CD4-positive, CD25-positive, alpha-beta regulatory T cell (primary cell): ENCODE measurements around the gene ACTRT2. TPM values are rescaled to one million over a fixed set of nuclear protein-coding genes. Genes with fewer than 3 reads are reported as not detected.

Experiments
- ATAC-seq, 2 donors: fragments of 150-1000 bp; cut with Tn5 transposase; one replicate each; pipeline ENCODE4 v1.10.0; 2021; ENCODE audit warnings: low read depth in 2 of 2, moderate number of reproducible peaks in 2 of 2, moderate library complexity in 1 of 2
- DNase-seq, 3 donors: peaks; one replicate each; pipeline versions ENCODE4 v3.0.0 to v3.0.0-alpha.2; 2012 to 2022; ENCODE audit warnings: mixed read lengths in 1 of 3
- H3K27ac ChIP-seq: one replicate; pipeline ENCODE4 v1.7.0; 2013; ENCODE audit warnings: mild to moderate bottlenecking, low read length; ENCODE audit not compliant: insufficient read depth, poor library complexity, severe bottlenecking
- H3K27me3 ChIP-seq: one replicate; pipeline ENCODE4 v1.7.0; 2013; ENCODE audit warnings: low read length; ENCODE audit not compliant: control insufficient read depth, insufficient read depth
- H3K36me3 ChIP-seq: one replicate; pipeline ENCODE4 v1.7.0; 2013; ENCODE audit warnings: mild to moderate bottlenecking, low read length, moderate library complexity; ENCODE audit not compliant: control insufficient read depth, insufficient read depth
- H3K4me1 ChIP-seq: 2 replicates; pipeline ENCODE4 v1.7.0; 2013; ENCODE audit warnings: mild to moderate bottlenecking, low read length; ENCODE audit not compliant: insufficient read depth, control insufficient read depth, poor library complexity, severe bottlenecking
- H3K4me3 ChIP-seq: one replicate; pipeline ENCODE4 v1.7.0; 2013; ENCODE audit warnings: low read depth, mild to moderate bottlenecking, low read length, moderate library complexity
- H3K9me3 ChIP-seq, 2 experiments: 1 replicate in 1 of 2; 2 replicates in 1 of 2; pipeline ENCODE4 v1.7.0; 2013; ENCODE audit warnings: low read length in 2 of 2, mild to moderate bottlenecking in 1 of 2, moderate library complexity in 1 of 2; ENCODE audit not compliant: control insufficient read depth in 2 of 2
- H3K27ac Mint-ChIP-seq, 3 donors: one replicate each; pipeline ENCODE4 v1.8.0; 2020 to 2022; ENCODE audit warnings: mild to moderate bottlenecking in 3 of 3, mixed read lengths in 3 of 3, moderate library complexity in 2 of 3
- H3K27me3 Mint-ChIP-seq: one replicate; pipeline ENCODE4 v1.8.0; 2022; ENCODE audit warnings: mild to moderate bottlenecking, mixed read lengths
- H3K36me3 Mint-ChIP-seq: one replicate; pipeline ENCODE4 v1.8.0; 2020; ENCODE audit warnings: mixed read lengths
- H3K4me1 Mint-ChIP-seq, 4 donors: one replicate each; pipeline ENCODE4 v1.8.0; 2020 to 2022; ENCODE audit warnings: mixed read lengths in 4 of 4, mild to moderate bottlenecking in 1 of 4
- H3K4me3 Mint-ChIP-seq, 4 donors: one replicate each; pipeline ENCODE4 v1.8.0; 2020 to 2022; ENCODE audit warnings: mild to moderate bottlenecking in 4 of 4, mixed read lengths in 4 of 4, moderate library complexity in 3 of 4
- H3K9me3 Mint-ChIP-seq, 7 donors: one replicate each; pipeline ENCODE4 v1.8.0; 2020 to 2022; ENCODE audit warnings: mixed read lengths in 7 of 7, mild to moderate bottlenecking in 3 of 7, moderate library complexity in 2 of 7
- polyA plus RNA-seq, 4 donors: library from polyadenylated mRNA; unstranded; fragments of 300-500 nt; fragmentation: Illumina TruSeq; gene quantifications; one replicate each; pipeline ENCODE4 v1.2.3, GENCODE V29; 2021
- total RNA-seq: library from RNA; stranded (reverse); gene quantifications from one replicate; pipeline ENCODE4 v1.2.3, GENCODE V29; 2022

ACTRT2 gene
- total and polyA plus RNA-seq, 5 donors from 2014 or later: not detected

DNA sequence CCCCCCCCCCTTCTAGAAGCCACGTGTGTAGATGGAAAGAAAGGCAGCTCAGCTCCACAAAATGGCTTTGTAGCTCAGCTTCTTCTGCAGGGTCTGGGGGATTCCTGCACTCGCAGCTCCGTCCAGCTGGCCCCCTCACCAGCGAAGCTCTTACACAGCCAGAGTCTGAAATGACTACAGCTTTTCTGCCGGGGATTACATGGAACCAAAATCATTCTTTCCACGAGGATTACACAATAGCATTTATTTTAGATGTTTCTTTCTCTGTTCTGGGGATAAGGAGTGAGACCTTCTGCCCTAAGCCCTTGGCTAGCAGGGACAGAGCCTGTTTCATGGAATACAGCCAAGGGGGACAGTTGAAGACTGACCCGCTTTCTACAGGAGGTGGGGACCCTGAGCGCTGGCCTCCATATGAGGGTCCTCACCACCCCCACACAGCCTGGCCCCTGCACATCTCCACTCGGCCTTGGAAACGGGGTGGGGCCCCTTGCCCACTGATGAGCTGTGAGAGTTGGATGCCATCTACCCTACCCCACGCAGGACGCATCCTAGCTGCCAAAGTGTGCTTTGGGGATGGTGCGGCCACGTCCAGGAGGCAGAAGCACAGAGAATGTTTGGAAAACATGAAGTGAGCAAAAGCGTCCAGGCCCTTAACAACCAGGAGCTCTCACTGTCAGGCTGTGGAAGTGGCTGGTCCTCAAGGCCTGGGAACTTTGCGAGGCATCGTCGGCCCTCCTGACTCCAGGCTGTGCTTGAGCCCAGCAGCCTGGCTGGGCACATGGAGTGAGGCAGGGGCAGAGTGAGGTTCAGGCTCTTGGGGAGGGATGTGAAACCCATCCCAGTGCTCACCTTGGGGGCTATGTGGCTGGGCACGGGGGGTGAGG, 14.5 kb downstream of the ACTRT2 start:
- no peak overlapping the region for H3K27ac Mint-ChIP-seq
- H3K27ac ChIP-seq: no peak overlapping the region
- H3K9me3 Mint-ChIP-seq: peaks cover 0 to 1% (median 0%) of the 10 kb centered on the region in 7 donors
- no peaks in the 10 kb centered on the region for H3K27me3 Mint-ChIP-seq
- ATAC-seq (no peak), DNase-seq (no peak)
- H3K4me1 ChIP-seq: peaks cover 5% of the 10 kb centered on the region
- no peak overlapping the region for H3K4me3 ChIP-seq
- no peaks in the 10 kb centered on the region for H3K36me3 Mint-ChIP-seq
- no peaks in the 10 kb centered on the region for H3K36me3 ChIP-seq
- no peaks in the 10 kb centered on the region for H3K27me3 ChIP-seq
- H3K4me3 Mint-ChIP-seq: no peak overlapping the region
- no peaks in the 10 kb centered on the region for H3K9me3 ChIP-seq
- peaks cover 0 to 17% (median 4%) of the 10 kb centered on the region in 4 donors for H3K4me1 Mint-ChIP-seq

DNA sequence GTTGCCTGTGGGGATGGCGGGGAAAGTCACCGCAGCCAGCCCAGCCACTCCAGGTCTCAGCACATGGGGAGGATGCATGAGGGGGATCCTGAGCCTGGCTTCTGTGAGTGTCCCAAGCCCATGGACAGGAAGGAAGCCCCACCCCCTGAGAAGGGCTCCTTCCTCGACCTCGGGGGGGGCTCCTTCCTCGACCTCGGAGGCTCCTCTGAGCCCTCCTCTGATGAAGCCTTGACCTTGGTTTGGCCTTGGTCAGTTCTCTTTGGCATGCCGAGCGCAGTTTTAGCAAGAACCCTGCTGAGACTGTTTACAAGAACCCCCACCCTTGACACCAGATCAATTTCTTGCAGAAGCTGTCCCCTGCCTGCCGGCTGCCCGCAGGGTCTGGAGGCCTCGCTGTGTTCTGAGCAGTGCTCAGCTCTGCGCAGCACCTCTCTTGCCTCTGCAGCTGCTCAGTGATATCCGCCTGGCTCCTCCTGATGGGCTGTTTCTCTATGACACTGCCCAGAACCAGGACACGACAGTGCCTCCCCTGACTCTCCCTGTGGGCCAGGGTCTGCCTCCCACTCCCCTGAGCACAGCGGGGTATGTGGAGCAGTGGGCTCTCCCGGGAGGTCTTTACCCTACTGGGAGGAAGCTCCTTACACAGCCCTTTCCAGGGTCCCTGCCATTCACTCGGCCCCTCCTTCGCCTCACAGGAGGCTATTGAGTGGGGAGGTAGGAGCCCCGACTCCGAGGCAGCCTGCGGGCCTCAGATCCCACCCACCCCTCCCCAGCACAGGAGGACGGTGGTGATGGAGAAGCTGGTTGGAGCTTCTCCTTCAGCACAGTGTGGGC, 15.4 kb downstream of the ACTRT2 start:
- no peaks in the 10 kb centered on the region for H3K27me3 Mint-ChIP-seq
- no peaks in the 10 kb centered on the region for H3K36me3 Mint-ChIP-seq
- H3K27ac Mint-ChIP-seq: no peak overlapping the region
- no peak overlapping the region for H3K27ac ChIP-seq
- H3K4me1 ChIP-seq: peaks cover 5% of the 10 kb centered on the region
- H3K9me3 Mint-ChIP-seq: no peaks in the 10 kb centered on the region
- H3K9me3 ChIP-seq: no peaks in the 10 kb centered on the region
- H3K36me3 ChIP-seq: no peaks in the 10 kb centered on the region
- ATAC-seq (no peak), DNase-seq (no peak)
- peaks cover 0 to 17% (median 4%) of the 10 kb centered on the region in 4 donors for H3K4me1 Mint-ChIP-seq
- no peak overlapping the region for H3K4me3 ChIP-seq
- H3K27me3 ChIP-seq: no peaks in the 10 kb centered on the region
- no peak overlapping the region for H3K4me3 Mint-ChIP-seq

GRCh38 chr1:3037281-3038040, 16.2 kb downstream of the ACTRT2 start:
- no peaks in the 10 kb centered on the region for H3K9me3 Mint-ChIP-seq
- H3K4me3 Mint-ChIP-seq: no peak overlapping the region
- H3K36me3 Mint-ChIP-seq: no peaks in the 10 kb centered on the region
- H3K4me1 Mint-ChIP-seq: peaks cover 0 to 12% (median 4%) of the 10 kb centered on the region in 4 donors
- no peak for ATAC-seq
- H3K27me3 Mint-ChIP-seq: no peaks in the 10 kb centered on the region
- H3K27ac Mint-ChIP-seq: no peak overlapping the region
- Histone ChIP-seq H3K27me3 (no peaks in the 10 kb centered on the region), H3K4me1 (peaks cover 5% of the 10 kb centered on the region), H3K27ac (no peak overlapping the region), H3K36me3 (no peaks in the 10 kb centered on the region), H3K4me3 (no peak overlapping the region), H3K9me3 (no peaks in the 10 kb centered on the region)
- DNase-seq: no peak

- H3K9me3 Mint-ChIP-seq: no peaks in the 10 kb centered on the region
Observed at GRCh38 chr1:3038113-3038551, 16.9 kb downstream of the ACTRT2 start.

DNA sequence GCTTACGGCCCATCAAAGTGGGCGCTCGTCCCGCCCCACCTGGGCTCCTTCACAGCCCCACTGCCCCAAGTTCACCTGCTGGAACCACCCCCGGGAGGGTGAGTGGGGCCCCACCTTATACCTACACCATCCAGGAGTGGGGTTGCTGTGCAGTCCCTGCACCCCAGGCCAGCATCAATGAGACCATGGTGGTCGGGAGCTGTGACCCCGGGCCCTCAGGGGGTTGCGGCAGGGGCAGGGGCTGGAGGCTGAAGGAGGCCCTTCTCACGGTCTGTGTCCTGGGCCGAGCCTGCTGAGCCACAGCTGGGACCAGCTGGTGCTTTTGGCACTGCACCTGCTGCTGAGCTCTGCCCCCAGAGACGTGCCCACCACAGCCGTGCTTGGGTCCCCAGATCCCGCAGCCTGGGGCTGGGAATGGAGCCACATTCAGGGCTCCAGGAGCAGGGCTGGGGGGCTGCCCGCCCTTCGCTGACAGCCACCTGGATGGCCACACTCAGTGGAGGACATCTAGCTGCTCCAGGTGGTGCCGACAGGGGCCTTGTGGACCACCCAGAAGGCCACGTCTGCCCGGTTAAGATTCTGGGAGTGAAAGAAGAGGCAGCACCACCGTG, 17.4 kb downstream of the ACTRT2 start:
- H3K9me3 ChIP-seq: no peaks in the 10 kb centered on the region
- H3K27me3 Mint-ChIP-seq: no peaks in the 10 kb centered on the region
- no peak overlapping the region for H3K4me3 ChIP-seq
- no peaks in the 10 kb centered on the region for H3K36me3 ChIP-seq
- H3K4me1 ChIP-seq: no peaks in the 10 kb centered on the region
- H3K36me3 Mint-ChIP-seq: no peaks in the 10 kb centered on the region
- no peaks in the 10 kb centered on the region for H3K27me3 ChIP-seq
- ATAC-seq: no peak
- no peak overlapping the region for H3K27ac ChIP-seq
- H3K4me1 Mint-ChIP-seq: peaks cover 0 to 6% (median 2%) of the 10 kb centered on the region in 4 donors
- no peak for DNase-seq
- no peak overlapping the region for H3K27ac Mint-ChIP-seq
- no peaks in the 10 kb centered on the region for H3K9me3 Mint-ChIP-seq
- no peak overlapping the region for H3K4me3 Mint-ChIP-seq

More at GRCh38 chr1:3038113-3038551, 16.9 kb downstream of the ACTRT2 start:
- no peak overlapping the region for H3K4me3 Mint-ChIP-seq
- no peaks in the 10 kb centered on the region for H3K9me3 ChIP-seq
- no peak overlapping the region for H3K4me3 ChIP-seq
- no peak overlapping the region for H3K27ac Mint-ChIP-seq
- no peaks in the 10 kb centered on the region for H3K36me3 ChIP-seq
- H3K36me3 Mint-ChIP-seq: no peaks in the 10 kb centered on the region
- no peak overlapping the region for H3K27ac ChIP-seq
- H3K27me3 ChIP-seq: no peaks in the 10 kb centered on the region
- no peaks in the 10 kb centered on the region for H3K4me1 ChIP-seq
- peaks cover 0 to 8% (median 4%) of the 10 kb centered on the region in 4 donors for H3K4me1 Mint-ChIP-seq
- ATAC-seq (no peak), DNase-seq (no peak)
- no peaks in the 10 kb centered on the region for H3K27me3 Mint-ChIP-seq

GRCh38 chr1:3040004-3040403, 18.7 kb downstream of the ACTRT2 start:
- H3K9me3 Mint-ChIP-seq: no peaks in the 10 kb centered on the region
- peaks cover 2% of the 10 kb centered on the region for H3K27me3 ChIP-seq
- H3K27ac ChIP-seq: no peak overlapping the region
- DNase-seq: no peak
- H3K4me1 Mint-ChIP-seq: peaks cover 0 to 6% (median 0%) of the 10 kb centered on the region in 4 donors
- H3K4me3 Mint-ChIP-seq: no peak overlapping the region
- no peaks in the 10 kb centered on the region for H3K36me3 Mint-ChIP-seq
- H3K36me3 ChIP-seq: no peaks in the 10 kb centered on the region
- H3K4me3 ChIP-seq: no peak overlapping the region
- no peaks in the 10 kb centered on the region for H3K9me3 ChIP-seq
- H3K27ac Mint-ChIP-seq: no peak overlapping the region
- H3K27me3 Mint-ChIP-seq: peaks cover 4% of the 10 kb centered on the region
- H3K4me1 ChIP-seq: no peaks in the 10 kb centered on the region
- ATAC-seq: no peak

DNA sequence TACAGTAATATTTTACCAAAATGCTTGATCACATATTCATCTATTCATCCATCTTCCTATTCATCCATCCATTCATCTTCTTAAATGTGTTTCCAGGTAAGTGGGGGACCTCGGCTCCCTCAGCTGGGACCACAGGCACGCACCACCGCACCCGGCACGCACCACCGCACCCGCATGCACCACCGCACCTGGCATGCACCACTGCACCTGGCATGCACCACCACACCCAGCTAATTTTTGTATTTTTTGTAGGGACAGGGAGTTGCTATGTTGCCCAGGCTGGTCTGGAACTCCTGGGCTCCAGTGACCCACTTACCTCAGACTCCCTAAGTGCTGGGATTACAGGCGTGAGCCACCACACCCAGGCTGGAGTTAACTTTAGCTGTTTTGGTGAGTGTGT, 21.2 kb downstream of the ACTRT2 start:
- no peaks in the 10 kb centered on the region for H3K9me3 Mint-ChIP-seq

More for the DNA sequence above, 21.2 kb downstream of the ACTRT2 start:
- Histone ChIP-seq H3K27ac (no peak overlapping the region), H3K36me3 (no peaks in the 10 kb centered on the region), H3K9me3 (no peaks in the 10 kb centered on the region), H3K4me1 (no peaks in the 10 kb centered on the region), H3K4me3 (no peak overlapping the region), H3K27me3 (peaks cover 5% of the 10 kb centered on the region)
- H3K4me3 Mint-ChIP-seq: no peak overlapping the region
- DNase-seq: no peak
- H3K36me3 Mint-ChIP-seq: no peaks in the 10 kb centered on the region
- peaks cover 0 to 6% (median 0%) of the 10 kb centered on the region in 4 donors for H3K4me1 Mint-ChIP-seq
- ATAC-seq: no peak
- H3K27ac Mint-ChIP-seq: no peak overlapping the region
- H3K27me3 Mint-ChIP-seq: peaks cover 8% of the 10 kb centered on the region
